HPDE6-E6E7 (cell line): ENCODE results near the gene ANKRD55.
"Not testable (repeated sequence)": the region's sequence is repeated elsewhere in the genome, so short reads cannot be mapped to it uniquely, and the experiment has no call there.

Experiments
- DNase-seq: peaks from one replicate; pipeline ENCODE4 v3.0.0; 2011; ENCODE audit warnings: missing footprints; ENCODE audit errors: extremely low spot score

The ANKRD55 gene

GRCh38 chr5:56253126-56253525 lies 20.0 kb upstream of the ANKRD55 start:
- no peak for DNase-seq

- DNase-seq: no peak
Measured at GRCh38 chr5:56251918-56252553, 18.9 kb upstream of the ANKRD55 start.

- DNase-seq: no peak
Measured at GRCh38 chr5:56251440-56251839, 18.3 kb upstream of the ANKRD55 start.

GRCh38 chr5:56250011-56250410 lies 16.9 kb upstream of the ANKRD55 start:
- DNase-seq: no peak

- not testable (repeated sequence) for DNase-seq
Measured at GRCh38 chr5:56249085-56249484, 16.0 kb upstream of the ANKRD55 start.

DNA sequence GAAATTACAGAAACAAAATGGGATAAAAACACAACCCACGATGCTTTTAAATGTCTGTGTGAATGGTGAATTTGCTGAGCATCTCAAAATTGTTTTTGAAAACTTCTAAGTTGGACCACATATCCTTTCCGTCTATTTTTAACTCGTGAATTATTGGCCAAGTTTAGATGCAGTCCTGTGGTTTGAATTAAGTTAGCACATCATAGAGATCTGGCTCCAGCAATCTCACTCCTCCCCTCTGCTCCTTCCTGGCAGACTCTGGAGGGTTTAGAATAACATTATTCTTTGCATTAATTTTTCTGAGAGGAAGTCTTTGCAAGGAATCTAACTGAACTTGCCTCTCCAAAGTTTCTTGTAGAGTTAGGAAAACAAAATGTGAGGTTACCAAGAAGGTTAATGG lies 14.5 kb upstream of the ANKRD55 start:
- no peak for DNase-seq

- no peak for DNase-seq
Measured at GRCh38 chr5:56246769-56247168, 13.6 kb upstream of the ANKRD55 start.

DNA sequence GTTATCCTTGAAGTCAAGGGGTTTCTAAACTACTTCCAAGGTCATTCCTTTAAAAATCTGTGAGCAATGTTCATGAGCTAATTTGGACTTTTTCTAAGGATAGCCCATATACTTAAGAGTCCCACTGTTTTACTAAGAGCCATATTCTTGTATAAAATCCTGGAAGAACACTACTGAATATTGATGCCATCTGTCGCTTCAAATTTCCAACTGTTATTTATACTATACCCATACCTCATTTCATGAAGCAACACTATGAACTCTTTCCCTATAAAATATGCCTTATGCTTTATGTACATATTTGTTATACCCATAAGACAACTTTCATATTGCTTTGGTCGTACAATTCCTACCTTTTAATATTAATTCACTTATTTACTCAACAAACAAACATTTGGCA lies 12.4 kb upstream of the ANKRD55 start:
- no peak for DNase-seq

DNA sequence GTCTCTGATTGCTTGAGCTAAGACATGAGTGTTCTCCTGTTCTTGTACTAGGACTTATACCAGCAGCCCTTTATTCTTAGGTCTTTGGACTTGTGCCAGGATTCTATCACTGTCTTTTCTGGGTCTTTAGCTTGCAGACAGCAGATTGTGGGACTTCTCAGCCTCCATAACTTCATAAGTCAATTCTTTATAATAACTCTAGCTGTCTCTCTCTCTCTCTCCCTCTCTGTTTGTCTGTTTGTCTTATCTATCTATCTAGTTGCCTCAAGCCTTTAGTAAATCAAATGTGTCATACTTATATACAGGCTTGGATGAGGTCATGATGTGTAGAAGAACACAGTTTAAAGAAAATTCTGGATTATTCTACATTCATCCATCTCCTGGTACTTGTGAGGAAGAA lies 11.5 kb upstream of the ANKRD55 start:
- DNase-seq: no peak

DNA sequence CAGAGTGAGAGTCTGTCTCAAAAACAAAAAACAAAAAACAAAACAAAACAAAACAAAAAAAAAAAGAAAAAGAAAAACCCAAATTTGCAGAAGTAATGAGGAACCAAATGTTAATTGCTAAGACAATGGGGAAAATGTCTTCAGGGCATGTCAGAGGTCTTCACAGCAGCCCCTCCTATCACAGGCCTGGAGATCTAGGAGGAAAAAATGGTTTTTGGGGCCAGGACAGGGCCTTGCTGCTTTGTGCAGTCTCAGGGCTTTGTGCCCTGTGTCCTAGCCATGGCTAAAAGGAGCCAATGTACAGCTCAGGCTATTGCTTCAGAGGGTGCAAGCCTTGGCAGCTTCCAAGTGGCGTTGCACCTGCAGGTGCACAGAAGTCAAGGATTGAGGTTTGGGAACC lies 9.1 kb upstream of the ANKRD55 start:
- not testable (repeated sequence) for DNase-seq

DNA sequence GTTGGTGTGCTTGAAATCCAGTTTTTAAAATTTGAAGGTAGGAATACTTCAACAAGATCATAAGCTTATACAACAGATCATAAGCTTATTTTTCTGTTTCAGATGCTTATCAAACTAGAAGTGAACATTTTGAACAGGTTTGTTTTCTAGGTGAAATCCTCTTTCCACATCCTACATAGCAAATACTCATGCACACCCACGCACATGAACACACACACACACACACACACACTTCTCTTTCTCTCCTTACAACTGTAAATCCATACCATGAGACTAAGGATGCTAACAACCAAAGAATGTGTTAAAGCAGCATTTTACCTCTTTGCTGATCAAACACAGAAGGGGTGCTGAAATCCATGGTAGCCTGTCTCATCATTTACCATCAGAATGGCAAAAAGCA lies 592 bp downstream of the ANKRD55 start:
- no peak for DNase-seq

GRCh38 chr5:56230576-56230975 lies 2.6 kb downstream of the ANKRD55 start:
- DNase-seq: no peak

GRCh38 chr5:56229111-56229510 lies 4.0 kb downstream of the ANKRD55 start:
- no peak for DNase-seq

- DNase-seq: no peak
Measured at GRCh38 chr5:56228631-56229030, 4.5 kb downstream of the ANKRD55 start.

DNA sequence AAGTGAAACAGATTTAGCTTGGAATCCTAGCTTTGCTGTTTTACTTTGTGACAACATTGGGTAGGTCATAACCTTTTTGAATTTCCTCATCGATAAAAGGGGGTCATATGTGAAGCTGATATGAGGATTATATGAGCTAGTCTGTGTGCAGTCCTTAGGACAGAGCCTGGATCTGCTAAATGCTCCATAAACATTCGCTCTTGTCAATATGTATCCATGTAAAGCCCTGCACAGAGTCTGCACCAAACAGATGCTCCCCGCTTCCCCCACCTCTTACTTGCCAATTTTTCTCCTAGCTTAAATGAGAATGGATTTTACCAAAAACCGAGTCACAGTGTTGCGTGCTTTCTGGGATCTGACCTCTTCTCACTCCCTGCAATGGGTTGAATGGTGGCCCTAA lies 5.4 kb downstream of the ANKRD55 start:
- no peak for DNase-seq

DNA sequence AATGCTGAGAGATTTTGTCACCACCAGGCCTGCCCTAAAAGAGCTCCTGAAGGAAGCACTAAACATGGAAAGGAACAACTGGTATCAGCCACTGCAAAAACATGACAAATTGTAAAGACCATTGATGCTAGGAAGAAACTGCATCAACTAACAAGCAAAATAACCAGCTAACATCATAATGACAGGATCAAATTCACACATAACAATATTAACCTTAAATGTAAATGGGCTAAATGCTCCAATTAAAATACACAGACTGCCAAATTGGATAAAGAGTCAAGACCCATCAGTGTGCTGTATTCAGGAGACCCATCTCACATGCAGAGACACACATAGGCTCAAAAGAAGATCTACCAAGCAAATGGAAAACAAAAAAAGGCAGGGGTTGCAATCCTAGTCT lies 9.8 kb downstream of the ANKRD55 start:
- DNase-seq: not testable (repeated sequence)

GRCh38 chr5:56221601-56222000 lies 11.5 kb downstream of the ANKRD55 start:
- DNase-seq: not testable (repeated sequence)

GRCh38 chr5:56215019-56215830 lies 17.9 kb downstream of the ANKRD55 start:
- DNase-seq: no peak

DNA sequence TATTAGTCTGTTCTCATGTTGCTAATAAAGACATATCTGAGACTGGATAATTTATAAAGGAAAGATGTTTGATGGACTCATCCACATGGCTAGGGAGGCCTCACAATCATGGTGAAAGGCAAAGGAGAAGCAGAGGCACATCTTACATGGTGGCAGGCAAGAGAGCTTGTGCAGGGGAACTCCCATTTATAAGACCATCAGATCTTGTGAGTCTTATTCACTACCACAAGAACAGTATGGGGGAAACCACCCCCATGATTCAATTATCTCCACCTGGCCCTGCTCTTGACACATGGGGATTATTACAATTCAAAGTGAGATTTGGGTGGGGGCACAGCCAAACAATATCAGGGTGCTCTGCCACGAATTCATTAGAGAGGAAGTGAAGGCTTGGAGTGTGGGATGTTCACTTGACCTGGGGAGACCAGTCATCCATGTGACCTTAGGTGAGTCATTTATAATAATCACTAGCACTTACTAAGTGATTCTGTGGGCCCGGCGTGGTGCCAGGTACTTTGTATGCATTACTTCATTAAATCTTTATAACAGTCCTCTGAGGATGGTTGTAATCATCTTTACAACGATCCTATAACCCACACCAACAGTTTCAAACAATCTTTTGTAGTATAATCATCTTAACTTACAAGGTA lies 19.1 kb downstream of the ANKRD55 start:
- DNase-seq: not testable (repeated sequence)

DNA sequence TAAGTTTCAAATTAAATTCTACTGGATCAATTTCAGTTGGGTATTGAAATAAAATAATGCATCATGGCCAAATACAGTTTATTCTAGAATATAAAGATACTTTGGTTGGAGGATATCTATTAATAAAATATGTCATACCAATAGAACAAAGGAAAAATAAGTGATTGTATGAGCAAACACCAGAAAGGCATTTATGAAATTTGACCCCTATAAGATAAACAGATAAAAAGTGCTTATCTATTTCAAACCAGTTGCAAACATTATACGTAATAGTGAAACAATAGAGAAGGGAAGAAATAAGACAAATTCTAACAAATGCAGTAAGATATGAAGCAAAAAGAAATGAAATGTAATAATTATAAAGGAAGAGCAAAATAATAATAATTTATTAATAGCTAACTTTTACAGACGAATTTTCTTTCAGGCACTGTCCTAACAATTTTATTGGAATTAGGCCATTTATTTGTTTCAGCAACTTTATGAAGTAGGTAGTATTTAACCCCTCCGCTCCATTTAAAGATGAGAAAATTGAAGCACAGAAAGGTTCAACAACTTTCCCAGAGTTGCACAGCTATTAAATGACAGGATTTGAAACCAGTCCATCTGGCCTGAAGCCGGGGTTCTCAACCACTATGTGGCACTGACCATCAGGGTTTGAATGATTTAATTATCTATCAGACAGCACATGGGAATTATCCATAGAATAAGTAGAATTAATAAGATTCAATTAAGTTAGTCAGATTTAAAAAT lies 20.8 kb downstream of the ANKRD55 start:
- DNase-seq: no peak

GRCh38 chr5:56211298-56211865 lies 21.7 kb downstream of the ANKRD55 start:
- DNase-seq: no peak

- DNase-seq: no peak
Measured at GRCh38 chr5:56208681-56209080, 24.4 kb downstream of the ANKRD55 start.
